Ovary (tissue), 9 donors: ENCODE results near the gene ANKRD10. TPM values are rescaled to one million over a fixed set of nuclear protein-coding genes. Genes with fewer than 3 reads are reported as not detected.

Experiments
- DNase-seq, 5 donors: peaks; one replicate each; pipeline ENCODE4 v3.0.0-alpha.2; 2019 to 2020
- H3K27ac ChIP-seq, 2 donors: fragments of 200-600 bp; one replicate each; pipeline versions ENCODE4 v1.5.1 to v1.8.0; 2019 to 2022
- H3K27me3 ChIP-seq: fragments of 200-600 bp; one replicate; pipeline ENCODE4 v1.8.0; 2022
- H3K36me3 ChIP-seq: fragments of 200-600 bp; sonication (generic); one replicate; pipeline ENCODE4 v1.5.1; 2019
- H3K4me1 ChIP-seq: one replicate; pipeline ENCODE4 v1.8.1; 2013; ENCODE audit warnings: mild to moderate bottlenecking, moderate library complexity; ENCODE audit not compliant: insufficient read depth
- H3K4me3 ChIP-seq: fragments of 200-600 bp; sonication (generic); one replicate; pipeline ENCODE4 v1.5.1; 2017
- H3K9me3 ChIP-seq, 2 donors: fragments of 200-600 bp in 1 of 2; sonication (generic) in 1 of 2; one replicate each; pipeline versions ENCODE4 v1.5.1 to v1.8.1; 2013 to 2019; ENCODE audit warnings: mild to moderate bottlenecking in 1 of 2, moderate library complexity in 1 of 2
- CTCF ChIP-seq, 3 donors: fragments of 450-650 bp in 2 of 3; fragments of 200-600 bp in 1 of 3; IDR thresholded peaks; one replicate each; pipeline versions ENCODE4 v1.5.1 to v1.8.0; 2016 to 2022; ENCODE audit warnings: antibody characterized with exemption in 3 of 3, mild to moderate bottlenecking in 1 of 3
- EP300 ChIP-seq: sonication (generic); formaldehyde crosslinking; IDR thresholded peaks from one replicate; pipeline ENCODE4 v1.6.1; 2017; ENCODE audit warnings: antibody characterized with exemption
- POLR2A ChIP-seq: fragments of 450-650 bp; IDR thresholded peaks from one replicate; pipeline ENCODE4 v1.6.1; 2017; ENCODE audit warnings: antibody characterized with exemption, mild to moderate bottlenecking, moderate library complexity
- WGBS, 3 donors: extraction: QIAGEN DNeasy Blood & Tissue Kit in 1 of 3; methylation state at CpG; one replicate each; pipeline versions ENCODE4 v1.1.5 to v1.1.7; 2013 to 2017; 5-methylcytosine and 5-hydroxymethylcytosine counted together
- intact Hi-C, 4 donors: fragments of 100-400 bp; cut with DNase I; formaldehyde crosslinking; loops; one replicate each; pipeline versions ENCODE4 v1.11.0 to v1.15.1; 2022 to 2023
- polyA plus RNA-seq, 2 donors: library from polyadenylated mRNA; stranded (reverse); fragments of 200-250 nt in 1 of 2; fragments of 350-450 nt in 1 of 2; fragmentation: Illumina TruSeq in 1 of 2; extraction: RNeasy Lipid Tissue Mini Kit (QIAGEN cat#74804) in 1 of 2; gene quantifications; one replicate each; pipeline ENCODE4 v1.2.3, GENCODE V29; 2013 to 2014
- total RNA-seq, 7 donors: library from RNA; depleted of rRNA in 2 of 7; stranded (reverse); fragments of >200 nt in 2 of 7; fragmentation: NEBNext Ultra II Directional in 3 of 7; extraction: Animal tissue kit (Norgen Biotek cat#: 25700) in 3 of 7; gene quantifications; one replicate each; pipeline versions ENCODE4 v1.1.0 to v1.2.4, GENCODE V29; 2016 to 2023
- donor health status: DM: no; HTN: no; CAD: no; lungs with moderate emphysema.
- donor health status: DM: no; HTN: no; CAD: no.
- donor health status: Bipolar disorder and iron deficiency.
- donor health status: DM: yes; HTN: yes; CAD: no.
- donor health status: DM: no; HTN: no; CAD: no.
- donor health status: DM: yes; HTN: yes; CAD: no.

The ANKRD10 gene
- total and polyA plus RNA-seq, 9 donors: 62.4 to 172 (median 129) TPM

- Histone ChIP-seq H3K9me3 (no peaks in the 10 kb centered on the region), H3K36me3 (no peaks in the 10 kb centered on the region), H3K4me3 (peak overlapping the region; percentile 100), H3K27ac (peak overlapping the region; percentile 96), H3K4me1 (peaks cover 32% of the 10 kb centered on the region), H3K27me3 (no peaks in the 10 kb centered on the region)
- intact Hi-C loops: loop anchor here (2.0 to 10.0 kb wide), 10 partner anchors 41 to 311 kb away; partner anchors contain the start of genes ING1 (in 2 of the 4) and NAXD (in 1 of the 4)
- WGBS, 3 donors: 1 to 3% (median 2%) methylated on average over 16 of the region's 16 CpGs
- TF ChIP-seq CTCF (IDR thresholded peaks at IDR 0.05): no peak
- TF ChIP-seq EP300: no peak
- TF ChIP-seq POLR2A: no peak
- DNase-seq: no peak
Observed at GRCh38 chr13:110913322-110914080, 1.4 kb downstream of the ANKRD10 start.

- Histone ChIP-seq H3K27ac (peak overlapping the region in 1 of 2 donors; percentile 96), H3K9me3 (no peaks in the 10 kb centered on the region), H3K36me3 (no peaks in the 10 kb centered on the region), H3K4me3 (no peak overlapping the region), H3K27me3 (no peaks in the 10 kb centered on the region), H3K4me1 (peaks cover 36% of the 10 kb centered on the region)
- WGBS, 3 donors: 10 to 12% (median 10%) methylated on average over 10 of the region's 10 CpGs
- DNase-seq: peak in 1 of 5 donors; percentile 37
- intact Hi-C loops: loop anchor here (5.0 to 10.0 kb wide), 9 partner anchors 40 to 312 kb away; partner anchors contain the start of genes ING1 (in 1 of the 4) and NAXD (in 1 of the 4)
- no peak for TF ChIP-seq POLR2A
- no peak for TF ChIP-seq EP300
- no peak for TF ChIP-seq CTCF (IDR thresholded peaks at IDR 0.05)
Observed at GRCh38 chr13:110912651-110913051, 2.2 kb downstream of the ANKRD10 start.

GRCh38 chr13:110911880-110912279 is 3.0 kb downstream of the ANKRD10 start:
- no peaks in the 10 kb centered on the region for H3K36me3 ChIP-seq
- H3K27me3 ChIP-seq: no peaks in the 10 kb centered on the region
- no peaks in the 10 kb centered on the region for H3K9me3 ChIP-seq
- 82 to 84% (median 82%) methylated on average over 2 of the region's 2 CpGs for WGBS, 3 donors
- TF ChIP-seq POLR2A: no peak
- no peak for TF ChIP-seq EP300
- no peak for TF ChIP-seq CTCF (IDR thresholded peaks at IDR 0.05)
- no peak overlapping the region for H3K27ac ChIP-seq
- no peak overlapping the region for H3K4me3 ChIP-seq
- DNase-seq: no peak
- peaks cover 36% of the 10 kb centered on the region for H3K4me1 ChIP-seq
- intact Hi-C loops: loop anchor here (5.0 to 10.0 kb wide), 9 partner anchors 40 to 313 kb away; partner anchors contain the start of genes ING1 (in 1 of the 4) and NAXD (in 1 of the 4)

- no peak for TF ChIP-seq POLR2A
Observed at GRCh38 chr13:110910013-110910890, 4.6 kb downstream of the ANKRD10 start.

More at GRCh38 chr13:110910013-110910890, 4.6 kb downstream of the ANKRD10 start:
- peaks cover 36% of the 10 kb centered on the region for H3K4me1 ChIP-seq
- intact Hi-C loops: loop anchor here (5.0 to 10.0 kb wide), 9 partner anchors 38 to 315 kb away; partner anchors contain the start of genes ING1 (in 1 of the 4) and NAXD (in 1 of the 4)
- 41 to 53% (median 46%) methylated on average over 14 of the region's 14 CpGs for WGBS, 3 donors
- no peaks in the 10 kb centered on the region for H3K9me3 ChIP-seq
- no peak overlapping the region for H3K27ac ChIP-seq
- no peak overlapping the region for H3K4me3 ChIP-seq
- H3K27me3 ChIP-seq: no peaks in the 10 kb centered on the region
- no peak for DNase-seq
- no peaks in the 10 kb centered on the region for H3K36me3 ChIP-seq
